Urothelium cell line (cell line): Measurements from ENCODE around the gene GKAP1.
A peak's percentile ranks its signal among the peaks of the same experiment; 100 is the strongest.
"Not testable (repeated sequence)": the region's sequence is repeated elsewhere in the genome, so short reads cannot be mapped to it uniquely, and the experiment has no call there.

Source experiments
- DNase-seq: peaks from one replicate; pipeline ENCODE4 v3.0.0; 2011; ENCODE audit warnings: low spot score, mixed read lengths
- FAIRE-seq: peaks from 2 replicates; lab custom pipeline; 2011; peaks lifted over from hg19 to GRCh38; lab: Jason Lieb, UNC

GKAP1 gene

DNA sequence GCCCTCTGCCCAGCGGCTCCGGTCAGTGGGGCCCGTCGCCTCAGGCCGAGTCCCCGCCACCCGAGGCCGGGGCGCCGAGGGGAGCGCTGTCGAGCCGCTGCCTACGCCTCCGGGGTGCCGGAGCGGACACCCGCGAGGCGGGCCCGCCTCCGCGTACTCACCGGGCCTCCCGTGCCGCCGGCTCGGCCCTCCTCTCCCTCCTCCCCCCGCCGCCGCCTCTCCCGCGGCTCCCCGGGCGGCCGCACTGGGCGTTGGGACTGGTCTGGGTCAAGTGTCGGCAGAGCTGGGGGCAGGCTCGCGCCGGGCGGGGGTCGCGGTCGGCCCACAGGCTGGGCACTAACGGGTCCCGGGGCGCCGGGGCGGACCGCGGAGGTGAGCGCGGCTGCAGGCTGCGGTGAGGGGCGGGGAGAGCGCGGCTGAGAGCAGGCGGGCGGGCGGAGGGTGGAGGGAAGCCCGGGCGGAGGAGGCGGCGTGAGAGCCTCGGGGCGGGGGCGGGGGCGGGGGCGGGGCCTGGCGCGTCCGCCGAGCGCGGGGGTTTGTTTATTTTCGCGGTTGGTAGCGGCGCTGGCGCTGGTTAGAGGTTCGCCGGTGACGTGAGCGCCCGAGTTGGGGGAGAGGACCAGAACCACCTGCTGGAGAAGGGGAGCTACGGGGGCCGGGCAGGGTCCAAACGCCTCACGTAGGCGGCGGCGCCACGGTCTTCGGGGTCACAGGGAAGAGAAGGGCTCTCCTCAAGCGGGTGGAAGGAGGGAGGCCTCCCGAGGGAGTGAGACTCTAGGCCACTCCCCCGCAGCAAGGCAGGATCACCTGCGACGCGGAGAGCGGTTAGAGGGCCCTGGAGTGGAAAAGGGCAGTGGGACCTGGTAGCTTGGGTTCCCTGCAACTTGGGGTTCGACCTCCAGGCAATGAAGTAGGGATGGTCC, at the start of gene GKAP1:
TSS of gene GKAP1 (minus strand) at position 414 of the 923 bp plus-strand sequence. CDS start 11,252 bp downstream, outside the sequence.
- not testable (repeated sequence) for FAIRE-seq
- DNase-seq = peak; percentile 79

GRCh38 chr9:83849895-83850294, 32.3 kb upstream of the GKAP1 start:
- not testable (repeated sequence) for DNase-seq, FAIRE-seq

DNA sequence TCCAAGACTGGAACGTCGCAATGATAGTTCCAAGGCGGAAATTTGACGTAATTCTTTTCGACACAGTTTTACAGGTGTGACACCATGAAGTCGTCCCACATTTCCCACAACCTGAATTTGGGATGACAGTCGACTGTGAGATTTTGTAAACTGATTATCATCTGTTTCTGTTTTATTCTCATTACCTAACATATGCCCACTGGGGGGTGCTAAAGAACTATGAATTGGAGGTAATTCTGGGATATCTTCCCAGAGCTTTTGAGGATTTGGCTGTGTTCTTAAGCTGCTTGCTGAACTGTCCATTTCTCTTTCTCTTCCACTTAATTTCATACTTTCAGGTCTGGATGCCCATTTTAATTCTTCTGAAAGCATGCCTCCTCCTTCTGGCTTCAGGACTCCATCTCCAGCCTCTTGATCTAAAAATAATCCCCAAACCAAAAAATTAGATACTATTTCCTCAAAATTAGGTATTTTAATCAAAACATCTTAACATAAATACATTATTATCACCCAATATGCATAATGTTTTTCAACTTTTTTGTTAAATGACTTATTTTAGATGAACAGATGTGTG, 19.6 kb upstream of the GKAP1 start:
- FAIRE-seq = peak; percentile 13
- DNase-seq = not testable (repeated sequence)

DNA sequence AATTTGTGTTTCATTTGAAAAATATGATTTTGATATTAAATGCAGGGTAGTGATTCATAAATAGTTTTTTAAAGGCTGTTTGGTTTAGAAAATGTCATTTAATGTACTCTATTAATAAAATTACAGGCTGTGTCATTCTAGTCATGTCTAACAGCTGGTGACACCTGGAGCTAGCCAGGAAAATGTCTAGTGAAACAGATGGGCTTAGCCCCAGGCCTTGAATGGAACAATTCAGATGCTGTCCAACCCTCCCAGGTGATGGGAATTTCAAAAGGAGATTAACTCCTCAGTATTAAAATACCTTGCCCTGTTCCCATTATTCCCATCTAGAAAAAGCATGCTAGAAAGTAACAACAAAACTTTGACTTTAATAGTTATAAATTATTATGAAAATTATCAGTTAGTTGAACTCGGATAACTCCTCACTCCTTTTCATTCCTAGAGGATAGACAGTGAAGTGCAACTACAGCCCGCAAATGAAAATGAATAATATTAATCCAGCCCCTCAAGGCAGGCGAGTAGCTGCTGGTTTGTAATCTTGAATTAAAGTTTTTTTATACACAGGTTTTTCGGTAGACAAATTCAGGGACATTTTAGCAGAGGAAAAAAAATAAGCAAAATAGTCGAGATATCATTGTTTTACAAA, 13.0 kb upstream of the GKAP1 start:
- not testable (repeated sequence) for DNase-seq, FAIRE-seq

- peak; percentile 13 for DNase-seq
- FAIRE-seq = not testable (repeated sequence)
These were observed 7.5 kb upstream of the GKAP1 start for GRCh38 chr9:83824986-83825623.

DNA sequence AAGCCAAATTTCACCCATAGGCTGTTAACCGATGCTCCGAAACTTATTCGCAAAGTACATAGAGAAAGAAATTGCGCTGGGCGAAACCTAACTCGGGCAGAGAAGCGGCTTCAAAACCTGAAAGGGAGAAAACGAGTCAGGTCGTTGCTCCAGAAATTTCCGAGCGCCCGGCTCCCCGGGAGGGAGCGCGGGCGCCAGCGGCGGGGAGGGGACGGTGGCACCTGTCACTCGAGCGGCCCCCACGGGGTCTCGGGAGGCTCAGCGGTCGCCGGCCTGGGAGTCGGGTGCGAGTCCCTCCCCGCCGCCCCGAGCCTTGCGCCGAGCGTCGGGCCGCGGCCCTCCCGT, 586 bp downstream of the GKAP1 start:
- not testable (repeated sequence) for DNase-seq, FAIRE-seq

DNA sequence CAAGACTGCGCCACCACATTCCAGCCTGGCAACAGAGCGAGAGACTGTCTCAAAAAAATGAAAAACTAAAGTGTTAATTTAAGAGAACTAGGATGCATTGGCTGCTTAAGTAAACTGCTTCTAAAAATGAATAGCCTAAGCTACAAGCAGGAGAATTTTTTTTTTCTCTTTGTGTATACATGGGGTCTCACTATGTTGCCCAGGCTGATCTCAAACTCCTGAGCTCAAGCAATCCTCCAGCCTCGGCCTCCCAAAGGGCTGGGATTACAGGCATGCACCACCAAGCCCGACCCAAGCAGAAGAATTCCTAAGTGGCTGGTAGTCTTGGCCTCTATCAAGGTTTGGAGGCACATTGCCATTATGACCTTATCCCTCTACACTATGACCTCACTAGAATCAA, 2.4 kb downstream of the GKAP1 start:
- FAIRE-seq, DNase-seq: not testable (repeated sequence)

DNA sequence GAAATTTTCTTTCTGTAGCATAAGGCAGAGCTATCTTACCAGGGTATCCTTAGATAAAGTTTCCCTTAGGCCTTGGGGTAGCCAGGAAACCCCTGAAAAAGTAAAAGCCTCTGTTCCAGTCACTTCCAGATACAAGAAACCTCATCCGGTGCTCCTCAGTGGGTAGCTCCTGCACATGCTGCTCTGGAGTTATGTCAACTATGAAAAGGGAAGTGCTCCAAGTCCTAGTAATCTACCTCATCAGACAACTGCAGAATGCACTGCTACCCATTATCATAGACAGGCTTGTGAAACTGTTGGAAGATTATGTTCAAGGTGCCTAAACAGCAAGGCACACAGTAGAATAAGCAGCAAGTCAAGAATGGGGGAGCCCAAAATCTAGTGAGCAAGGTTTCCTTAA, 8.4 kb downstream of the GKAP1 start:
- not testable (repeated sequence) for DNase-seq, FAIRE-seq

DNA sequence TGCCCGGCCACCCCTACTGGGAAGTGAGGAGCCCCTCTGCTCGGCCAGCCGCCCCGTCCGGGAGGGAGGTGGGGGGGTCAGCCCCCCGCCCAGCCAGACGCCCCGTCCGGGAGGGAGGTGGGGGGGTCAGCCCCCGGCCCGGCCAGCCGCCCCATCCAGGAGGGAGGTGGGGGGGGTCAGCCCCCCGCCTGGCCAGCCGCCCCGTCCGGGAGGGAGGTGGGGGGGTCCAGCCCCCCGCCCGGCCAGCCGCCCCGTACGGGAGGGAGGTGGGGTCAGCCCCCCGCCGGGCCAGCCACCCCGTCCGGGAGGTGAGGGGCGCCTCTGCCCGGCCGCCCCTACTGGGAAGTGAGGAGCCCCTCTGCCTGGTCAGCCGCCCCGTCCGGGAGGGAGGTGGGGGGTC, 13.1 kb downstream of the GKAP1 start:
- not testable (repeated sequence) for FAIRE-seq, DNase-seq

- DNase-seq, FAIRE-seq: not testable (repeated sequence)
These were observed 13.6 kb downstream of the GKAP1 start for GRCh38 chr9:83803941-83804340.

- DNase-seq (no peak), FAIRE-seq (no peak)
These were observed 17.1 kb downstream of the GKAP1 start for GRCh38 chr9:83800236-83801033.

DNA sequence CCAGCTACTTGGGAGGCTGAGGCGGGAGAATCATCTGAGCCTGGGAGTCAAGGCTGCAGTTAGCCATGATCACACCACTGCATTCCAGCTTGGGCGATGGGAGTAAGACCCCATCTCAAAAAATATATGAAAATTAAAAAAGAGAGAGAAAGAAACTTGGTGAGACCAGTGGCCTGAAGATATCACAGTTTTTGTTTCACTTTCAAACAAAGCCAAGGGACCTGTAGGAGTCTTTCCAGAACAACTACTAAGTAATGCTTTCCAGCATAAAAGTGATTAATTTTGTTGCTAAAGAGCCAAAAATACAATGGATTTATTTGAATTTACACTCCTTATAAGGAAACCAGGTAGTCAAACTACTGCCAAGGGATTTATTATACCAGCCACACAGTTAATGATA, 23.5 kb downstream of the GKAP1 start:
- DNase-seq = no peak
- no peak for FAIRE-seq

DNA sequence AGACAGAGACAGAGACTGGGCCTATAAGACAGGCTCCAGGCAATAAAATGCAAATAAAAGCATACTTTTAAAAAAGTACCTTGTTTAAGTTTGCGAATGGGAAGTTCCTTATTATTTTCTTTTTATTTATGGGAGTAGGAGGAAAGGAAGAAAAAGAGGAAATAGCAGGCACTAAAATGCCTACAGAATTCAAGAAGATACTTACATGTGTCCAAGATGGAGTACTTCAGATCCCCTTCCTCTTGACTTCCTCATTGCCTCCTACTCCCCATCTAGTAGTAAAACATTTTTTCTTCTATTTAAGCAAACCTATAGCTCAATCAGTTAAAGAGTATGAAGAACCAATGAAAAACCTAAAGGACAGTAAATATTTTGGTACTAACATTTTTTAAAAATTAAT, 24.8 kb downstream of the GKAP1 start:
- FAIRE-seq = no peak

DNA sequence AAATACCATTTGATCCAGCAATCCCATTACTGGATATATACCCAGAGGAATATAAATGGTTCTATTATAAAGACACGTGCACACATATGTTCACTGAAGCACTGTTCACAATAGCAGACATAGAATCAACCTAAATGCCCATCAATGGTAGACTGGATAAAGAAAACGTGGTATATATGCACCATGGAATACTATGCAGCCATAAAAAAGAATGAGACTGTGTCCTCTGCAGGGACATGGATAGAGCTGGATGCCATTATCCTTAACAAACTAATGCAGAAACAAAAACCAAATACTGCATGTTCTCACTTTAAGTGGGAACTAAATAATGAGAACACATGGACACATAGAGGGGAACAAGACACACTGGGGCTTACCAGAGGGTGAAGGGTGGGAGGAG, 39.4 kb downstream of the GKAP1 start:
- FAIRE-seq (no peak), DNase-seq (no peak)

More for the DNA sequence above, 24.8 kb downstream of the GKAP1 start:
- no peak for DNase-seq

DNA sequence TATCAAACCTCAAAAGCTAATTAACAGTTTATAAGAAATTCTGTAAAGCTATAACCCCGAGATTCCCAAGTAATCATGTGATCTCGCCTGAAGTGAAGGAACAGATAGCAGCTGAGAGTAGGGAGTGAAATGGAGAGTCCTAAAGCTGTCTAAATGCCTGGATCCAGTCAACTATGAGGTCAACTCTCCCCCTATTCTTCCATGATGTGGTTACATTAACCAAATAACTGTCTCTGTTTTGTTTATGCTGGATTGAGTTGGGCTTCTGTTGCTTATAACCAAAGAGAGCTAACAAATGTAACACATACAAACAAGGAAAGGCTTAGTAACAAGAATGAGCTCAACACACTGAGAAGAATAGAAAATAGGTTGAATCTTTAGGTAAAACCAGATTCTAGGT, 41.6 kb downstream of the GKAP1 start:
- DNase-seq (no peak), FAIRE-seq (no peak)

DNA sequence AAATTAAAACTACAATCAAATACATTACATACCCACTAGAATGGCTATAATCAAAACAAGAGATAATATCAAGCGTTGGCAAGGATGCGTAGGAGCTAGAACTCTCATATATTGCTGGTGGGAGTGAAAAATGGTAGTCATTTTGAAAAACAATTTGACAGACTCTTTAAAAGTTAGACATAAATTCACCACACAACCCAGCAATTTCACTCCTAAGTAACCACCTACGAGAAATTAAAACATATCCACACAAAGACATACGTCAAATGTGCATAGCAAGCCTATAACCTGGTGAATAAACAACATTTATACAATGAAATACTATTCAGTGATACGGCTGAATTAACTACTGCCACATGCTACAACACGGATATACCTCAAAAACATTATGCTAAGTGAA, 44.7 kb downstream of the GKAP1 start:
- no peak for FAIRE-seq
- no peak for DNase-seq

DNA sequence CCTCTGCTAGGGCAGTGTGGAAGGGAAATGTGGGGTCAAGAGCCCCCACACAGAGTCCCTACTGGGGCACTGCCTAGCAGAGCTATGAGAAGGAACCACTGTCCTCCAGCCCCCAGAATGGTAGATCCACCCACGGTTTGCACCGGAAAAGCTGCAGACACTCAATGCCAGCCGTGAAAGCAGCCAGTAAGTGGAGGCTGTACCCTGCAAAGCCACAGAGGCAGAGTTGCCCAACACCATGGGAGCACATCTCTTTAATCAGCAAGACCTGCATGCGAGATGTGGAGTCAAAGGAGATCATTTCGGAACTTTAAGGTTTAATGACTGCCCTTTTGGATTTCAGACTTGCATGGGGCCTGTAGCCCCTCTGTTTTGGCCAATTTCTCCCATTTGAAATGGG, 52.2 kb downstream of the GKAP1 start:
- FAIRE-seq (no peak), DNase-seq (no peak)

- FAIRE-seq = no peak
These were observed 63.1 kb downstream of the GKAP1 start for GRCh38 chr9:83754383-83754977.

DNA sequence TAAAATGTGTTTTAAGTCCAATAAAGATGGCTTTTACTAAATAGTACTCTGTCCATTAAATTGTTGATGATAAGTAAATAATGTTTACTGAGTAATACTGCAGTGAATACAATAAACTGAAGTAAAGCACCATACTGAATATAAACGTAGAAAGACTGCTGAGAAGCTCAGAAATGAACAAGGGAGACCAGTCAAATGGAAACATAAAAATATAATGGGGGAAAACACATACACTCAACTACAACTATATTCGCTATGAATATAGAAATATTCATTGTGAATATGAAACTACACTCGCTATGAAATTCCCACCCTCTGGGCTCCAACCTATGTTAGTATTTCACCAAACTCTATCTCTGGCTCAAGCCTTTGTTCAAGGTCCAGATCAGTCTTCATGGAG, 67.9 kb downstream of the GKAP1 start:
- no peak for DNase-seq

More at GRCh38 chr9:83754383-83754977, 63.1 kb downstream of the GKAP1 start:
- no peak for DNase-seq

GRCh38 chr9:83744206-83744605, 73.4 kb downstream of the GKAP1 start:
- no peak for DNase-seq
- no peak for FAIRE-seq

More for the DNA sequence above, 67.9 kb downstream of the GKAP1 start:
- no peak for FAIRE-seq
